ENCODE measurements around the gene KRTAP10-3.

The KRTAP10-3 gene

DNA sequence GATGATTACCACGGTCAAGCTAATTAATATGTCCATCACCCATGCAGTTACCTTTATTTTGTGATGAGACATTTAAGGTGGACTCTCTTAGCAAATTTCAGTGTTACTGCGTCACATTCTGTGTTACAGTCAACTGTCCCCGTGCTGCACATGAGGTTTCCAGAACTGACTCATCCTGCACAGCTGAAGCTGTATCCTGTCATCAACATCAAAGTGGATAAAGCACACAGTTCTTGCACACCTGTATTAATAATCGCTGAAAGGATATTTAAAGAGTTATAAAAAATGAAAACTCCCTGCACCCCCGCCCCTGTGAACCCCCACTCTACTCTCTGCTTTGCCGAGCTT lies 25.2 kb upstream of the KRTAP10-3 start:
- DNase-seq (ENCODE audit: low read depth in 1 of 2, low spot score in 1 of 2), result no peak
- TF ChIP-seq REST (IDR thresholded peaks at IDR 0.05; ENCODE audit: insufficient replicate concordance, low read depth) (no peak), GABPA (IDR thresholded peaks at IDR 0.05; ENCODE audit: low read depth) (no peak), SPI1 (IDR thresholded peaks at IDR 0.05; ENCODE audit: borderline replicate concordance, low read depth) (no peak), POLR2AphosphoS5 (IDR thresholded peaks at IDR 0.05; ENCODE audit: low read depth) (no peak), CTCF (IDR thresholded peaks at IDR 0.05; ENCODE audit: insufficient read depth, low read length) (no peak)
- no peak overlapping the region for H3K27ac ChIP-seq (replicated peaks)
- H3K27me3 ChIP-seq (ENCODE audit: insufficient read depth, poor library complexity, severe bottlenecking), result no peaks in the 10 kb centered on the region
- H3K4me3 ChIP-seq (replicated peaks; ENCODE audit: insufficient read depth, low read length), result no peak overlapping the region

DNA sequence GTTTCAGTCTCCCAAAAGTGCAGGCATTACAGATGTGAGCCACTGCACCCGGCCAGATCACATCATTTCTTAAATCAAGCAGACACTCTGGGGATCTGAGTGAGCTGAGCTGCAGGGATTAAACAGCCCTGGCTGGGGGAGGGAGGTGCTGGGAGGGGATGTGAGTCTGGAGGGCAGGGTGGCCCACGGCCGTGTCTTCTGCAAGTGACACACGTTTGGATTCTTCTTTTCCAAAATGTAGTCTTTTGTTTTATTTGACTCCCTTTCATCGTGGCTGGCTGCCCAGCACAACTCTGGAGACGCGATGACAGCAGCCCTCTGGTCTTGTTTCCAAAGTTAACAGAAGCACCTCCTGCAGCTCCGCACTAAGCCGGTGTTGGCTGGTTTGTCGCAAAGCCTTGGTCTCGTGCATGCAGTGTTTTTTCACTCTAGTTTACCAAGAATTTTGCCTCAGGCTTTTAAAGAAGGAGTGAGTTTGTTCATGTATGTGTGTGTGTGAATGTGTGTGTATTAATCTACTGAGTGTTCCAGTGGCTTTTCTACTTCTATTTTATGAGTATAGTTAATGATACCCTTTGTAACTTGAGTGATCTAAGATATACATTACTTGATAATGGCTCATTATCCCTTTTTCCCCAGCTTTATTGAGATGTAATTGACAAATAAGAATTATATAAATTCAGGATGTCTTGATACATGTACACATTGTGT lies 24.6 kb upstream of the KRTAP10-3 start:
- no peaks in the 10 kb centered on the region for H3K27me3 ChIP-seq (ENCODE audit: insufficient read depth, poor library complexity, severe bottlenecking)
- no peak for DNase-seq (ENCODE audit: low read depth in 1 of 2, low spot score in 1 of 2)
- no peak overlapping the region for H3K4me3 ChIP-seq (replicated peaks; ENCODE audit: insufficient read depth, low read length)
- H3K27ac ChIP-seq (replicated peaks), result no peak overlapping the region
- TF ChIP-seq SPI1 (IDR thresholded peaks at IDR 0.05; ENCODE audit: borderline replicate concordance, low read depth) (no peak), POLR2AphosphoS5 (IDR thresholded peaks at IDR 0.05; ENCODE audit: low read depth) (no peak), REST (IDR thresholded peaks at IDR 0.05; ENCODE audit: insufficient replicate concordance, low read depth) (no peak), CTCF (IDR thresholded peaks at IDR 0.05; ENCODE audit: insufficient read depth, low read length) (no peak)

DNA sequence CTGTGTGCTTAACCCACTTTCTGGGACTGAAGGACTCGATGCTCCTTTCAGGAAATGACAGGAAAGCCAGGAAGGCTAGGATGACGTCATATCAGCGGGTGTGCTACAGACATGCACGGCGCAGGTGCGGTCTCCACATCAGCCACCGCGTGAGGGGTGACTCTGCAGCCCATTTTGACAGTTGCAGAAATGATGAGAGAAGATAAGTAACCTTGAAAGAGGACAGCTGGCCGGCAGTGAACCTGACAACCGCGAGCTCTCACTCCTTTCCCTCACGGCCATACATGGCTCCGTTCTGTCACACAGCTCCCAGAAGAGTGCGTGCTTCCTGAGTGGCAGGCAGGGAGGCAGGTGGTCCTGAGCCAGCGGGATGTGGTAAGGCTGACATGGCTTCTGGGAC lies 23.5 kb upstream of the KRTAP10-3 start:
- Histone ChIP-seq H3K27ac (replicated peaks) (no peak overlapping the region), H3K27me3 (ENCODE audit: insufficient read depth, poor library complexity, severe bottlenecking) (no peaks in the 10 kb centered on the region), H3K4me3 (replicated peaks; ENCODE audit: insufficient read depth, low read length) (no peak overlapping the region)
- TF ChIP-seq CTCF (IDR thresholded peaks at IDR 0.05; ENCODE audit: insufficient read depth, low read length), result no peak
- no peak for TF ChIP-seq SPI1 (IDR thresholded peaks at IDR 0.05; ENCODE audit: borderline replicate concordance, low read depth)
- TF ChIP-seq REST (IDR thresholded peaks at IDR 0.05; ENCODE audit: insufficient replicate concordance, low read depth), result no peak
- TF ChIP-seq POLR2AphosphoS5 (IDR thresholded peaks at IDR 0.05; ENCODE audit: low read depth), result no peak
- no peak for TF ChIP-seq GABPA (IDR thresholded peaks at IDR 0.05; ENCODE audit: low read depth)
- DNase-seq (ENCODE audit: low read depth in 1 of 2, low spot score in 1 of 2), result no peak

Measured in HL-60 (cell line).